Vagina (tissue), 2 donors: ENCODE results near the gene NSFL1C. TPM values are rescaled to one million over a fixed set of nuclear protein-coding genes. Genes with fewer than 3 reads are reported as not detected.

Source experiments
- DNase-seq, 2 donors: peaks; one replicate each; pipeline ENCODE4 v3.0.0-alpha.2; 2017; ENCODE audit errors: extremely low spot score in 2 of 2
- H3K27ac ChIP-seq: fragments of 200-600 bp; sonication (generic); one replicate; pipeline ENCODE4 v1.5.1; 2019
- H3K27me3 ChIP-seq: fragments of 200-600 bp; sonication (generic); one replicate; pipeline ENCODE4 v1.5.1; 2019
- H3K36me3 ChIP-seq, 2 donors: fragments of 200-600 bp; sonication (generic); one replicate each; pipeline ENCODE4 v1.5.1; 2017 to 2019
- H3K4me1 ChIP-seq: fragments of 200-600 bp; sonication (generic); one replicate; pipeline ENCODE4 v1.5.1; 2019
- H3K4me3 ChIP-seq, 2 donors: fragments of 200-600 bp; sonication (generic); 1 replicate in 1 of 2; 2 replicates in 1 of 2; pipeline ENCODE4 v1.5.1; 2016 to 2019
- H3K9me3 ChIP-seq: fragments of 200-600 bp; sonication (generic); one replicate; pipeline ENCODE4 v1.5.1; 2019
- CTCF ChIP-seq, 3 experiments: fragments of 450-650 bp in 2 of 3; fragments of 200-600 bp in 1 of 3; sonication (generic) in 1 of 3; IDR thresholded peaks; one replicate each; pipeline ENCODE4 v1.5.1; 2017 to 2019; ENCODE audit warnings: antibody characterized with exemption in 3 of 3, mild to moderate bottlenecking in 2 of 3, moderate library complexity in 2 of 3
- POLR2A ChIP-seq, 2 donors: fragments of 450-650 bp; IDR thresholded peaks; one replicate each; pipeline ENCODE4 v1.6.1; 2017; ENCODE audit warnings: antibody characterized with exemption in 2 of 2, mild to moderate bottlenecking in 2 of 2, moderate library complexity in 2 of 2
- POLR2AphosphoS5 ChIP-seq, 2 donors: sonication (generic); formaldehyde crosslinking; IDR thresholded peaks; one replicate each; pipeline ENCODE4 v1.9.0; 2017; ENCODE audit warnings: antibody characterized with exemption in 2 of 2, mild to moderate bottlenecking in 2 of 2, low read depth in 1 of 2; ENCODE audit not compliant: insufficient read depth in 1 of 2
- intact Hi-C: fragments of 100-400 bp; cut with DNase I; formaldehyde crosslinking; loops from one replicate; pipeline ENCODE4 v1.15.1; 2023
- total RNA-seq: library from RNA; depleted of rRNA; stranded (reverse); fragments of >200 nt; gene quantifications from one replicate; pipeline ENCODE4 v1.2.3, GENCODE V29; 2016

Gene NSFL1C
- total RNA-seq, 1 donor from 2014 or later = 53.8 TPM

GRCh38 chr20:1491860-1492642 lies 25.4 kb upstream of the NSFL1C start:
- H3K4me3 ChIP-seq = no peak overlapping the region
- no peak overlapping the region for H3K27ac ChIP-seq
- H3K36me3 ChIP-seq = no peaks in the 10 kb centered on the region
- peaks cover 21% of the 10 kb centered on the region for H3K4me1 ChIP-seq
- no peaks in the 10 kb centered on the region for H3K9me3 ChIP-seq
- DNase-seq = no peak
- intact Hi-C loops = no loop called here
- TF ChIP-seq POLR2AphosphoS5 (IDR thresholded peaks at IDR 0.05; ENCODE audit: insufficient read depth in 1 of 2, low read depth in 1 of 2) = no peak
- no peak for TF ChIP-seq POLR2A (IDR thresholded peaks at IDR 0.05)
- no peak for TF ChIP-seq CTCF (IDR thresholded peaks at IDR 0.05)
- no peaks in the 10 kb centered on the region for H3K27me3 ChIP-seq

GRCh38 chr20:1491281-1491840 lies 24.7 kb upstream of the NSFL1C start, which contains the start of gene SIRPB2:
Gene SIRPB2, minus strand, starts transcription at chr20:1491420. Its CDS starts 61 bp downstream, at chr20:1491359.
- Histone ChIP-seq H3K9me3 (no peaks in the 10 kb centered on the region), H3K36me3 (no peaks in the 10 kb centered on the region), H3K27me3 (no peaks in the 10 kb centered on the region), H3K27ac (peak within 1 kb of the TSS; percentile 18), H3K4me1 (peaks cover 21% of the 10 kb centered on the region), H3K4me3 (peak within 1 kb of the TSS in 1 of 2 donors; percentile 23)
- no peak for DNase-seq
- TF ChIP-seq POLR2A (IDR thresholded peaks at IDR 0.05) (no peak), POLR2AphosphoS5 (IDR thresholded peaks at IDR 0.05; ENCODE audit: insufficient read depth in 1 of 2, low read depth in 1 of 2) (no peak), CTCF (IDR thresholded peaks at IDR 0.05) (no peak)
- intact Hi-C loops = no loop called here

- Histone ChIP-seq H3K27me3 (no peaks in the 10 kb centered on the region), H3K27ac (peak overlapping the region; percentile 18), H3K9me3 (no peaks in the 10 kb centered on the region), H3K4me1 (peaks cover 21% of the 10 kb centered on the region), H3K36me3 (no peaks in the 10 kb centered on the region), H3K4me3 (peak overlapping the region in 1 of 2 donors; percentile 23)
- no peak for TF ChIP-seq POLR2AphosphoS5 (IDR thresholded peaks at IDR 0.05; ENCODE audit: insufficient read depth in 1 of 2, low read depth in 1 of 2)
- no peak for DNase-seq
- intact Hi-C loops = no loop called here
Measured at GRCh38 chr20:1490643-1491195, 24.1 kb upstream of the NSFL1C start.

GRCh38 chr20:1489764-1490436 lies 23.3 kb upstream of the NSFL1C start:
- Histone ChIP-seq H3K4me1 (peaks cover 21% of the 10 kb centered on the region), H3K9me3 (no peaks in the 10 kb centered on the region), H3K4me3 (peak overlapping the region in 1 of 2 donors; percentile 23), H3K27ac (peak overlapping the region; percentile 54), H3K27me3 (no peaks in the 10 kb centered on the region), H3K36me3 (no peaks in the 10 kb centered on the region)
- TF ChIP-seq POLR2AphosphoS5 (IDR thresholded peaks at IDR 0.05; ENCODE audit: insufficient read depth in 1 of 2, low read depth in 1 of 2) (peak in 1 of 2 donors; percentile 52), POLR2A (IDR thresholded peaks at IDR 0.05) (peak in 1 of 2 donors; percentile 6), CTCF (IDR thresholded peaks at IDR 0.05) (no peak)
- intact Hi-C loops = no loop called here
- DNase-seq = no peak

- no peaks in the 10 kb centered on the region for H3K36me3 ChIP-seq
- H3K9me3 ChIP-seq = no peaks in the 10 kb centered on the region
- H3K27ac ChIP-seq = peak overlapping the region; percentile 54
- H3K4me3 ChIP-seq = no peak overlapping the region
- no peaks in the 10 kb centered on the region for H3K27me3 ChIP-seq
- intact Hi-C loops = no loop called here
- H3K4me1 ChIP-seq = peaks cover 21% of the 10 kb centered on the region
- no peak for TF ChIP-seq CTCF (IDR thresholded peaks at IDR 0.05)
- no peak for TF ChIP-seq POLR2AphosphoS5 (IDR thresholded peaks at IDR 0.05; ENCODE audit: insufficient read depth in 1 of 2, low read depth in 1 of 2)
- no peak for TF ChIP-seq POLR2A (IDR thresholded peaks at IDR 0.05)
- no peak for DNase-seq
Measured at GRCh38 chr20:1489325-1489724, 22.7 kb upstream of the NSFL1C start.
